Right cardiac atrium (tissue), 5 donors: ENCODE data around the gene RABGAP1L. TPM values are rescaled to one million over a fixed set of nuclear protein-coding genes. Genes with fewer than 3 reads are reported as not detected.
"Not testable (repeated sequence)": the region's sequence is repeated elsewhere in the genome, so short reads cannot be mapped to it uniquely, and the experiment has no call there.

ENCODE experiments used
- ATAC-seq, 2 donors: fragments of 200-7000 bp; cut with Tn5 transposase; one replicate each; pipeline versions ENCODE4 v1.8.0 to v1.9.1; 2020; ENCODE audit warnings: moderate library complexity in 2 of 2, mild to moderate bottlenecking in 1 of 2
- DNase-seq, 3 donors: peaks; one replicate each; pipeline ENCODE4 v3.0.0-alpha.2; 2020
- H3K27ac ChIP-seq: one replicate; pipeline ENCODE4 v1.5.1; 2013; ENCODE audit warnings: mild to moderate bottlenecking, low read length, control low read depth, moderate library complexity
- H3K27me3 ChIP-seq: one replicate; pipeline ENCODE4 v1.6.1; 2013; ENCODE audit not compliant: control insufficient read depth, insufficient read depth
- H3K4me1 ChIP-seq: one replicate; pipeline ENCODE4 v1.6.1; 2013; ENCODE audit warnings: low read length; ENCODE audit not compliant: control insufficient read depth, insufficient read depth
- H3K4me3 ChIP-seq: one replicate; pipeline ENCODE4 v1.5.1; 2013; ENCODE audit warnings: low read length, control low read depth
- H3K9me3 ChIP-seq: one replicate; pipeline ENCODE4 v1.6.1; 2013; ENCODE audit warnings: low read length; ENCODE audit not compliant: control insufficient read depth
- WGBS: extraction: QIAGEN DNeasy Blood & Tissue Kit; methylation state at CpG from one replicate; pipeline ENCODE4 v1.1.7; 2013; 5-methylcytosine and 5-hydroxymethylcytosine counted together
- intact Hi-C, 4 donors: fragments of 100-400 bp; cut with DNase I; formaldehyde crosslinking; loops; one replicate each; pipeline versions ENCODE4 v1.11.0 to v1.14.0; 2022 to 2023
- polyA plus RNA-seq: library from polyadenylated mRNA; stranded (reverse); fragments of 200-250 nt; gene quantifications from one replicate; pipeline ENCODE4 v1.2.3, GENCODE V29; 2013
- total RNA-seq, 4 donors: library from RNA; stranded (reverse); fragmentation: NEBNext Ultra II Directional; extraction: Animal tissue kit (Norgen Biotek cat#: 25700); gene quantifications; one replicate each; pipeline ENCODE4 v1.2.1, GENCODE V29; 2021
- donor health status: healthy with polysubstance abuse.
- donor health status: DM: no; HTN: yes; CAD: no.
- donor health status: DM: no; HTN: no; CAD: no.
- donor health status: DM: no; HTN: yes; CAD: no; lungs with severe emphysema.
- donor health status: DM: yes; HTN: yes; CAD: no.

Gene RABGAP1L
- total and polyA plus RNA-seq, 5 donors: 174 to 367 (median 186) TPM

- H3K4me1 ChIP-seq: no peaks in the 10 kb centered on the region
- H3K9me3 ChIP-seq: no peaks in the 10 kb centered on the region
- intact Hi-C loops: loop anchor here (10.0 kb wide), 3 partner anchors 55 to 125 kb away; no protein-coding TSS in a partner anchor
- DNase-seq (no peak), ATAC-seq (no peak)
- no peak overlapping the region for H3K4me3 ChIP-seq
- H3K27ac ChIP-seq: no peak overlapping the region
- WGBS: 81% methylated on average over 4 of the region's 4 CpGs
- H3K27me3 ChIP-seq: no peaks in the 10 kb centered on the region
These were observed 60.5 kb downstream of the RABGAP1L start for GRCh38 chr1:174219606-174220370.

GRCh38 chr1:174221681-174222080, 62.4 kb downstream of the RABGAP1L start:
- DNase-seq (no peak), ATAC-seq (no peak)
- no peaks in the 10 kb centered on the region for H3K4me1 ChIP-seq
- no peak overlapping the region for H3K27ac ChIP-seq
- H3K4me3 ChIP-seq: no peak overlapping the region
- intact Hi-C loops: no loop called here
- no peaks in the 10 kb centered on the region for H3K27me3 ChIP-seq
- no peaks in the 10 kb centered on the region for H3K9me3 ChIP-seq
- 93% methylated on average over 2 of the region's 2 CpGs for WGBS

GRCh38 chr1:174222166-174222949, 63.0 kb downstream of the RABGAP1L start:
- Histone ChIP-seq H3K9me3 (no peaks in the 10 kb centered on the region), H3K4me1 (no peaks in the 10 kb centered on the region), H3K27me3 (no peaks in the 10 kb centered on the region), H3K27ac (no peak overlapping the region), H3K4me3 (no peak overlapping the region)
- DNase-seq (no peak), ATAC-seq (no peak)
- WGBS: 98% methylated on average over 4 of the region's 4 CpGs
- intact Hi-C loops: no loop called here

GRCh38 chr1:174224641-174225040, 65.3 kb downstream of the RABGAP1L start:
- ATAC-seq (no peak), DNase-seq (no peak)
- no peak overlapping the region for H3K4me3 ChIP-seq
- WGBS: 84% methylated on average over 1 of the region's 1 CpG
- no peaks in the 10 kb centered on the region for H3K4me1 ChIP-seq
- H3K27ac ChIP-seq: no peak overlapping the region
- intact Hi-C loops: no loop called here
- no peaks in the 10 kb centered on the region for H3K9me3 ChIP-seq
- no peaks in the 10 kb centered on the region for H3K27me3 ChIP-seq

- intact Hi-C loops: no loop called here
- Histone ChIP-seq H3K4me1 (no peaks in the 10 kb centered on the region), H3K4me3 (no peak overlapping the region), H3K27me3 (no peaks in the 10 kb centered on the region), H3K27ac (no peak overlapping the region), H3K9me3 (no peaks in the 10 kb centered on the region)
- 92% methylated on average over 5 of the region's 5 CpGs for WGBS
- DNase-seq (no peak), ATAC-seq (no peak)
These were observed 66.3 kb downstream of the RABGAP1L start for GRCh38 chr1:174225499-174226204.

GRCh38 chr1:174230399-174230798, 71.1 kb downstream of the RABGAP1L start:
- intact Hi-C loops: no loop called here
- WGBS: 40% methylated on average over 5 of the region's 5 CpGs
- DNase-seq (no peak), ATAC-seq (no peak)
- H3K4me1 ChIP-seq: no peaks in the 10 kb centered on the region
- no peaks in the 10 kb centered on the region for H3K9me3 ChIP-seq
- no peaks in the 10 kb centered on the region for H3K27me3 ChIP-seq
- no peak overlapping the region for H3K4me3 ChIP-seq
- no peak overlapping the region for H3K27ac ChIP-seq

- DNase-seq: no peak
- WGBS: 66% methylated on average over 3 of the region's 3 CpGs
- Histone ChIP-seq H3K27ac (no peak overlapping the region), H3K4me1 (no peaks in the 10 kb centered on the region), H3K9me3 (no peaks in the 10 kb centered on the region), H3K4me3 (no peak overlapping the region), H3K27me3 (no peaks in the 10 kb centered on the region)
- no peak for ATAC-seq
- intact Hi-C loops: no loop called here
These were observed 73.4 kb downstream of the RABGAP1L start for GRCh38 chr1:174232761-174233160.

- 96% methylated on average over 30 of the region's 31 CpGs for WGBS
- peak in 1 of 3 donors; percentile 16 for DNase-seq
- intact Hi-C loops, H3K9me3 ChIP-seq, ATAC-seq, H3K4me1 ChIP-seq, H3K27ac ChIP-seq, H3K27me3 ChIP-seq, H3K4me3 ChIP-seq: not testable (repeated sequence)
These were observed 79.7 kb downstream of the RABGAP1L start for GRCh38 chr1:174238845-174239501.

GRCh38 chr1:174239541-174239940, 80.2 kb downstream of the RABGAP1L start:
- Histone ChIP-seq H3K9me3 (no peaks in the 10 kb centered on the region), H3K4me1 (no peaks in the 10 kb centered on the region), H3K27me3 (no peaks in the 10 kb centered on the region), H3K27ac (no peak overlapping the region), H3K4me3 (no peak overlapping the region)
- ATAC-seq: no peak
- intact Hi-C loops: no loop called here
- no peak for DNase-seq
- WGBS: 94% methylated on average over 1 of the region's 1 CpG

- Histone ChIP-seq H3K27me3 (no peaks in the 10 kb centered on the region), H3K9me3 (no peaks in the 10 kb centered on the region), H3K4me1 (no peaks in the 10 kb centered on the region), H3K27ac (no peak overlapping the region), H3K4me3 (no peak overlapping the region)
- ATAC-seq: no peak
- WGBS: 83% methylated on average over 2 of the region's 2 CpGs
- DNase-seq: no peak
- intact Hi-C loops: no loop called here
These were observed 83.5 kb downstream of the RABGAP1L start for GRCh38 chr1:174242856-174243255.
